GM12874 (cell line): ENCODE data around the gene IL10RA.

Source experiments
- CTCF ChIP-seq: IDR thresholded peaks from 2 replicates; pipeline ENCODE4 v1.5.1; 2011; ENCODE audit warnings: low read depth, mild to moderate bottlenecking, control low read depth, low read length, moderate library complexity; ENCODE audit not compliant: insufficient read depth

The IL10RA gene

DNA sequence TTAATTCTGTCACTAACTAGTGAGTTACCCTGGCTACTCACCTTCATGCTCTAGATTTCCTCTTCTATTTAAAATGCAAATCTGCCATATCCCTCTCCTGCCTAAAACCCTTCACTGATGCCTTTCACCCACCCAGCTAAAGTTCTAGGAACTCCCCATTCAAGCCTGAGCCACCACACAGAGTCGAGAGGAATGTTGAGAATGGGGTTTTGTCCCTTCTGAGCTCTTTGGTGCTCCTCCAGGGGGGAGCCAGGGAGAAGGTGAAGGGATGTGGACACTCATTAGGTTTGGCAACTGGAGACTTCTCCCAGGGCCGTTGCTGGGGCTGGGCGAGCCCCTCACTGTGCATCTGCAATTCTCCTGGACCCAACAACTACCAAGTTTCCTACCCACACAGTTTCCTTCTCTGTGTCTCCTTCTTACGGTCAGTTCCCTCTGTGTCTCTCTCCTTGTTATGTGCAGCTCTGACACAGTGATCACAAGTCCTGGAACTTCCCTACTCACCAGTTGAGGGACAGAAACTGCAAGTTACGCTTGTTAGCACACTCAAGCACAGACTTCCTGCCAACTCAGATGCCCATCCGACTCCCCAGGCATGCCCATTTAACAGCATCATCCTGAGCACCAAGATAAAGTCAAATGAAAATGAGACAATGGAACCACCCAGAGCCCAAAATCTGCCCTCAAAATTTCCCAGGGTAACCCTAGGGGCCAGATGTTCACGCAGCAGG lies 6.5 kb upstream of the IL10RA start:
- no peak for TF ChIP-seq CTCF

- no peak for TF ChIP-seq CTCF
Measured at GRCh38 chr11:117980280-117980679, 5.9 kb upstream of the IL10RA start.

- TF ChIP-seq CTCF = no peak
Measured at GRCh38 chr11:117980720-117981119, 5.5 kb upstream of the IL10RA start.

DNA sequence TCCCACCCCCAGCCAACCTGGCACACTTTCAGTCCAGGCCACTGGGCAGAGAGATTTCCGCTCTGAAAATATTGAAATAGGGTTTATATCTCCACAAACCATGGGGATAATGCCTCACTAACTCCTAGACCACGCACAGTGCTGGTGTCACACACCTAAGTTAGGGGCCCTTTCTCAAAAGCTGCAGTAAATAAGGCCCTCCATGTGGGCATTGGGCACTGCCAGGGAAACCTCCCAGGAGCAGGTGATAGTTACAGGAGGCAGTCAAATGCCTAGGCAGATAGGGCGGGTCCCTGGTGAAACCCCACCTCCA lies 3.1 kb upstream of the IL10RA start:
- no peak for TF ChIP-seq CTCF

GRCh38 chr11:117984476-117984875 lies 1.7 kb upstream of the IL10RA start:
- no peak for TF ChIP-seq CTCF

DNA sequence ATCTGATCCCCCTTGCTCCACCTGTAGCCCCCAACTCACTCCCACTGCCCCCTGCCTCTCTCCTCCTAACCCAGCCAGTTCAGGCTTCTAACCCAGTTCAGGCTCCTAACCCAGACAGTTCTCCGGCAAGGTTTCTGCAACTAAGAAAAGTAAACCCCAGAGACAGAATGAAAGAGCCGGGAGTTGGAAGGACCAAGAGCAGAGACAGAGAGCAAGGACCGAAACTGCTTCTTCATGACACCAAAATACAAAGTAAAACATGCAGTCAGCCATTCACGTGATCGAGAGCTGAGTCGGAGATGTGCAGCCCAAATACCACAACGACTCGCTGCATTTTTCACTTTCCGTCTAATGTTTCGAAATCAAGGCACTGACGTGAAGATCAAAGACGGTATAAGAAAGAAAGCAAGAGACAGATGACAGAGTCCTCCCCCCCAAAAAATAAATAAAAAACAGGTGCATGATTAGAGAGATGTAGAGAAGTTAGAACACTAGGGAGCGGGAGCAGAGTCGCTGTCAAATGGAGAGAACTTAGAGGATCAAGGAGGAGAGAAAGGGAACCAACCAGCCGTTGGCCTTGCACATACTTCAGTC lies 884 bp downstream of the IL10RA start:
- no peak for TF ChIP-seq CTCF

DNA sequence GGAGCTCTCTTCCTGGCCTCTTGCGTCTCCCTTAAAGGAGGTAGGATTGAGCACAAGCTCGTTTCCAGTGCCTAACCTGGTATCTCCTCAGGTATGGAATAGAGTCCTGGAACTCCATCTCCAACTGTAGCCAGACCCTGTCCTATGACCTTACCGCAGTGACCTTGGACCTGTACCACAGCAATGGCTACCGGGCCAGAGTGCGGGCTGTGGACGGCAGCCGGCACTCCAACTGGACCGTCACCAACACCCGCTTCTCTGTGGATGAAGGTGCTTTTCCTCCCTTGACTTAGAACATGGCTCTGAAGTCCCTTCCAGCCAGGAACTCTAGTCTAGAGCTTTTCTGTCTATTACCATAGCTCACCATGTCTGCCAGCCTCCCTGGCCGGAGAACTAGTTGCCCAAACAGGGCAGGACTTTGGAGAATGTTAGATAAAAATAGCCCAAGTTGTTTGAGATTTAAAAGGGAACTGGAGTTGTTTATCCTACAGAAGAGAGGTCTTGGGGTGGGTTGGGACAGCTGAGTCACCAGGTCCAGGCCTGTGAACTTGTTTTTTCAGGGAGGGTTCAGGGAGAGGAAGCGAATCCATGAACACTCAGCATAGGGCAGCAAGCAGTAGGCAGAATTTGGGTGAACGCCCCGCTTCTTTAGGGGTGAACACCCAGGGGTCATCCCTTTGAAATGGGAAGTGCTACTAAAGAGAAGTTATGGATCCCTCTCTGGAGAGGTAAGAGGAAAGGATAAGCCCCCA lies 3.3 kb downstream of the IL10RA start:
- TF ChIP-seq CTCF = no peak
